ENCODE results near the gene NXNL1. TPM values are rescaled to one million over a fixed set of nuclear protein-coding genes. Genes with fewer than 3 reads are reported as not detected.

NXNL1 gene
- total and polyA plus RNA-seq, 2 of the 8 experiments (the other 6 are each of a cell fraction or from before 2014, with no cell fraction given): not detected

DNA sequence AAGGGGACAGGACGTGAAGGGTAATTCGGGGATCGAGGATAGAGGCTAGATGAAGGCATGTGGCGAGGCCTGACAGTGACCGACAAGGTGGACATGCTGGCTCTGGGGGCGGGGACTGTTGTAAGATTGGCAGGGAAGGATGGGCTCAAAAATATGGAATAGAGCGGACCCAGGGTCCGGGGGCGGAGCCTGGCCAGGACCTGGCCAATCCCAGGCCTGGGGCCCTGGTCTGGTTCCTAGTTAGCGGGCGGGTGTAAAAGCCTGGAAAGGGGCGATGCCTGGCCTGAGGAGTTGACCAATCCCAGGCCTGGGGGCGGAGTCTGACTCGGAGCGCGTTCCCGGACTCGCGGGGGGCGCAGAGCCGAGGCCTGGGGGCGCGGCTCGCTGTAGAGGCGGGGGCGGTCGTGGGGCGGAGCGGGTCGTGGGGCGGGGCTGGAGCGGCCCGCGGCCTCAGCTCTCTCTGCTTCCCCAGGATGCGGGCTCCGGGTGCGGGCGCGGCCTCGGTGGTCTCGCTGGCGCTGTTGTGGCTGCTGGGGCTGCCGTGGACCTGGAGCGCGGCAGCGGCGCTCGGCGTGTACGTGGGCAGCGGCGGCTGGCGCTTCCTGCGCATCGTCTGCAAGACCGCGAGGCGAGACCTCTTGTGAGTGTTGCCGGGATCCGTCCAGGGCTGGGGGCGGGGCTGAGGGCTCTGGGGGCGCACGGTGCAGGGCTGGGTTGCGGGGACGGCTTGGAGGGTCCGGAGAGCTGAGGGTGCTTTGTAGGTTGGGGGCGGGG, 9.5 kb upstream of the NXNL1 start, which contains the start of gene SLC27A1 (continued):
- TF ChIP-seq KDM4A (IDR thresholded peaks at IDR 0.05; ENCODE audit: low read depth, low read length, severe bottlenecking): peak; percentile 85
- no peak for TF ChIP-seq EP300 (IDR thresholded peaks at IDR 0.05; ENCODE audit: borderline replicate concordance in 1 of 2, low read depth in 2 of 2, low read length in 2 of 2)
- no peak for TF ChIP-seq TEAD4 (IDR thresholded peaks at IDR 0.05; ENCODE audit: low read depth, low read length)
- TF ChIP-seq GTF2F1 (IDR thresholded peaks at IDR 0.05; ENCODE audit: borderline replicate concordance, low read depth, low read length): no peak
- TF ChIP-seq ASH2L (IDR thresholded peaks at IDR 0.05; ENCODE audit: low read length): peak; percentile 22
- no peak for TF ChIP-seq RNF2 (IDR thresholded peaks at IDR 0.05; ENCODE audit: borderline replicate concordance, low read depth, low read length, missing control alignments, poor library complexity, severe bottlenecking)
- peak; percentile 82 for TF ChIP-seq BACH1 (IDR thresholded peaks at IDR 0.05; ENCODE audit: low read length)
- TF ChIP-seq POLR2A (IDR thresholded peaks at IDR 0.05; ENCODE audit: control extremely low read depth in 1 of 2, low read depth in 2 of 2, low read length in 2 of 2): peak in 1 of 2 experiments; percentile 54; a peak in 1 of 3 replicates
- TF ChIP-seq TAF1 (IDR thresholded peaks at IDR 0.05; ENCODE audit: low read depth, low read length): peak; percentile 43
- TF ChIP-seq, protein P1, sequence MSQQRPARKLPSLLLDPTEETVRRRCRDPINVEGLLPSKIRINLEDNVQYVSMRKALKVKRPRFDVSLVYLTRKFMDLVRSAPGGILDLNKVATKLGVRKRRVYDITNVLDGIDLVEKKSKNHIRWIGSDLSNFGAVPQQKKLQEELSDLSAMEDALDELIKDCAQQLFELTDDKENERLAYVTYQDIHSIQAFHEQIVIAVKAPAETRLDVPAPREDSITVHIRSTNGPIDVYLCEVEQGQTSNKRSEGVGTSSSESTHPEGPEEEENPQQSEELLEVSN (IDR thresholded peaks at IDR 0.05): no peak
- TF ChIP-seq EGR1 (IDR thresholded peaks at IDR 0.05; ENCODE audit: borderline replicate concordance, low read depth, low read length): peak; percentile 79; the same call in 1 of the 2 replicates
- TF ChIP-seq SP2 (IDR thresholded peaks at IDR 0.05; ENCODE audit: low read length): no peak
- peak in 1 of 2 experiments; percentile 52; a peak in 2 of 4 replicates for TF ChIP-seq SIN3A (conservative IDR thresholded peaks at IDR 0.05 in 1 of 2, IDR thresholded peaks at IDR 0.05 in 1 of 2; ENCODE audit: low read depth in 1 of 2, low read length in 2 of 2)
- peak; percentile 77 for TF ChIP-seq CREB1 (IDR thresholded peaks at IDR 0.05)

All from H1 (cell line).